Kidney (tissue), 14 donors: ENCODE data around the gene PLEKHM3. TPM values are rescaled to one million over a fixed set of nuclear protein-coding genes. Genes with fewer than 3 reads are reported as not detected.
A peak's percentile ranks its signal among the peaks of the same experiment; 100 is the strongest.

Experiments
- DNase-seq, 5 donors: peaks; one replicate each; pipeline ENCODE4 v3.0.0-alpha.2; 2013 to 2020
- FAIRE-seq: peaks from 2 replicates; lab custom pipeline; 2012; peaks lifted over from hg19 to GRCh38; lab: Jason Lieb, UNC
- H3K27ac ChIP-seq, 2 donors: one replicate each; pipeline ENCODE4 v1.7.0; 2013; ENCODE audit warnings: low read depth in 2 of 2, low read length in 2 of 2, inconsistent platforms in 1 of 2
- H3K27me3 ChIP-seq: one replicate; pipeline ENCODE4 v1.7.1; 2013; ENCODE audit warnings: low read length, inconsistent platforms; ENCODE audit not compliant: control insufficient read depth, insufficient read depth
- H3K36me3 ChIP-seq, 3 donors: one replicate each; pipeline versions ENCODE4 v1.7.0 to v1.7.1; 2013; ENCODE audit warnings: low read length in 3 of 3, control low read depth in 1 of 3, inconsistent platforms in 1 of 3; ENCODE audit not compliant: insufficient read depth in 3 of 3, control insufficient read depth in 2 of 3
- H3K4me1 ChIP-seq, 3 donors: one replicate each; pipeline versions ENCODE4 v1.7.0 to v1.7.1; 2013; ENCODE audit warnings: low read length in 3 of 3, inconsistent platforms in 1 of 3, low read depth in 1 of 3; ENCODE audit not compliant: control insufficient read depth in 2 of 3, insufficient read depth in 2 of 3
- H3K4me3 ChIP-seq, 3 donors: one replicate each; pipeline versions ENCODE4 v1.7.0 to v1.8.1; 2013; ENCODE audit warnings: low read length in 3 of 3, control low read depth in 1 of 3, inconsistent platforms in 1 of 3
- H3K9ac ChIP-seq, 3 donors: one replicate each; pipeline versions ENCODE4 v1.7.0 to v1.7.1; 2013; ENCODE audit warnings: low read length in 3 of 3, control low read depth in 1 of 3, inconsistent platforms in 1 of 3
- H3K9me3 ChIP-seq, 3 donors: one replicate each; pipeline versions ENCODE4 v1.7.0 to v1.7.1; 2013; ENCODE audit warnings: low read length in 3 of 3, control low read depth in 1 of 3, inconsistent platforms in 1 of 3; ENCODE audit not compliant: control insufficient read depth in 2 of 3, insufficient read depth in 1 of 3
- intact Hi-C: fragments of 100-400 bp; cut with DNase I; formaldehyde crosslinking; loops from one replicate; pipeline ENCODE4 v1.11.1; 2022
- polyA plus RNA-seq: library from polyadenylated mRNA; stranded (reverse); fragments of 350-450 nt; fragmentation: Illumina TruSeq; extraction: RNeasy Lipid Tissue Mini Kit (QIAGEN cat#74804); gene quantifications from one replicate; pipeline ENCODE4 v1.2.3, GENCODE V29; 2014; ENCODE audit warnings: low read depth, low replicate concordance; ENCODE audit not compliant: insufficient read depth
- total RNA-seq: library from RNA; stranded (reverse); fragmentation: NEBNext Ultra II Directional; extraction: Animal tissue kit (Norgen Biotek cat#: 25700); gene quantifications from one replicate; pipeline ENCODE4 v1.2.1, GENCODE V29; 2021
- TF ChIP-seq, protein P1 (sequence below): IDR thresholded peaks from 3 replicates; pipeline ENCODE4 v1.5.1; 2012; ENCODE audit warnings: mild to moderate bottlenecking, moderate library complexity, borderline replicate concordance; ENCODE audit not compliant: insufficient read depth; ENCODE audit errors: extremely low read depth
- donor health status: control.
- donor health status: control.
- donor health status: control.
- donor health status: control.
- donor health status: control.
- donor health status: DM: yes; HTN: yes; CAD: no.
- donor health status: Normal renal cell carcinoma (clear cell type).

Gene PLEKHM3
- total and polyA plus RNA-seq, 2 donors from 2014 or later: 4.2 to 13.5 TPM

DNA sequence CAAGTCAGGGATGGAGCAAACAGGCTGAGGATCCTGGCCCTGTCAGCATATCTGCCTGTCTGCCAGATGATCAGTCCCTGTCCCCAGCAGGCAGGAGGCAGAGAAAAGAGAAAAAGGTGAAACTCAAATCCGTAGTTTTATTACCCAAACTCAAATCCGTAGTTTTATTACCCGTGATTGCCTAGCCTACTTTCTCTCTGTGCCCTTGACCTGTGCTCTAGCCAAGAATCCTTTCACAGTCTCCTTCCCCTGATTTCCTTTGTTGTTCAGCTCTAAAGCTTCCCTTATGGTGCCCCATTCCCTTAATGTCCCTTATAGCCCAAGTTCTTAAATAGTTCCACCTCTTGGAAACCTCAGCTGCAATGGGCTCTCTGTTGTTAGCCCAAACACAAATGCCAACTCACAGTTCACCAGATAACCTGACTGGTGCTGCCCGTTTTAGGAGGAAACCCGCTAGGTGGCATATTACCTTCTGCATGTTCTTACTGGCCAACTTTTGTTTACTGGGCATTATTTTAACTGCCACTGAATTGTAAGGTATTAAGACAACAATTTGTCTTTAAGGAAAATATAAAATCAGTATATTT is 130.0 kb downstream of the PLEKHM3 start:
- H3K27me3 ChIP-seq: no peaks in the 10 kb centered on the region
- peaks cover 0 to 5% (median 0%) of the 10 kb centered on the region in 3 donors for H3K36me3 ChIP-seq
- H3K4me3 ChIP-seq: no peak overlapping the region
- intact Hi-C loops: no loop called here
- DNase-seq (peak in 1 of 5 donors; percentile 49), FAIRE-seq (no peak)
- no peak overlapping the region for H3K27ac ChIP-seq
- H3K9me3 ChIP-seq: no peaks in the 10 kb centered on the region
- TF ChIP-seq, protein P1, sequence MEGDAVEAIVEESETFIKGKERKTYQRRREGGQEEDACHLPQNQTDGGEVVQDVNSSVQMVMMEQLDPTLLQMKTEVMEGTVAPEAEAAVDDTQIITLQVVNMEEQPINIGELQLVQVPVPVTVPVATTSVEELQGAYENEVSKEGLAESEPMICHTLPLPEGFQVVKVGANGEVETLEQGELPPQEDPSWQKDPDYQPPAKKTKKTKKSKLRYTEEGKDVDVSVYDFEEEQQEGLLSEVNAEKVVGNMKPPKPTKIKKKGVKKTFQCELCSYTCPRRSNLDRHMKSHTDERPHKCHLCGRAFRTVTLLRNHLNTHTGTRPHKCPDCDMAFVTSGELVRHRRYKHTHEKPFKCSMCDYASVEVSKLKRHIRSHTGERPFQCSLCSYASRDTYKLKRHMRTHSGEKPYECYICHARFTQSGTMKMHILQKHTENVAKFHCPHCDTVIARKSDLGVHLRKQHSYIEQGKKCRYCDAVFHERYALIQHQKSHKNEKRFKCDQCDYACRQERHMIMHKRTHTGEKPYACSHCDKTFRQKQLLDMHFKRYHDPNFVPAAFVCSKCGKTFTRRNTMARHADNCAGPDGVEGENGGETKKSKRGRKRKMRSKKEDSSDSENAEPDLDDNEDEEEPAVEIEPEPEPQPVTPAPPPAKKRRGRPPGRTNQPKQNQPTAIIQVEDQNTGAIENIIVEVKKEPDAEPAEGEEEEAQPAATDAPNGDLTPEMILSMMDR: no peak
- no peak overlapping the region for H3K9ac ChIP-seq
- H3K4me1 ChIP-seq: peaks cover 3 to 38% (median 10%) of the 10 kb centered on the region in 3 donors

- H3K27ac ChIP-seq: no peak overlapping the region
- no peak for FAIRE-seq
- intact Hi-C loops: no loop called here
Observed at GRCh38 chr2:207892716-207893402, 132.5 kb downstream of the PLEKHM3 start.

GRCh38 chr2:207891086-207891844 is 134.1 kb downstream of the PLEKHM3 start:
- H3K4me3 ChIP-seq: no peak overlapping the region
- H3K4me1 ChIP-seq: peaks cover 3 to 39% (median 10%) of the 10 kb centered on the region in 3 donors
- peak overlapping the region in 1 of 2 donors; percentile 63 for H3K27ac ChIP-seq
- intact Hi-C loops: no loop called here
- no peaks in the 10 kb centered on the region for H3K9me3 ChIP-seq
- TF ChIP-seq, protein P1: no peak
- H3K9ac ChIP-seq: no peak overlapping the region
- H3K27me3 ChIP-seq: no peaks in the 10 kb centered on the region
- FAIRE-seq (no peak), DNase-seq (no peak)
- H3K36me3 ChIP-seq: no peaks in the 10 kb centered on the region

More at GRCh38 chr2:207892716-207893402, 132.5 kb downstream of the PLEKHM3 start:
- TF ChIP-seq, protein P1: no peak
- H3K9me3 ChIP-seq: no peaks in the 10 kb centered on the region
- no peaks in the 10 kb centered on the region for H3K36me3 ChIP-seq
- no peak overlapping the region for H3K9ac ChIP-seq
- DNase-seq: no peak
- no peaks in the 10 kb centered on the region for H3K27me3 ChIP-seq
- no peak overlapping the region for H3K4me3 ChIP-seq
- H3K4me1 ChIP-seq: peaks cover 3 to 37% (median 10%) of the 10 kb centered on the region in 3 donors
